Right renal pelvis (tissue), 4 donors: Measurements from ENCODE around the gene ZFYVE28. TPM values are rescaled to one million over a fixed set of nuclear protein-coding genes. Genes with fewer than 3 reads are reported as not detected.
A peak's percentile ranks its signal among the peaks of the same experiment; 100 is the strongest.
"Not testable (repeated sequence)": the region's sequence is repeated elsewhere in the genome, so short reads cannot be mapped to it uniquely, and the experiment has no call there.

Experiments used
- DNase-seq, 4 donors: peaks; one replicate each; pipeline ENCODE4 v3.0.0-alpha.2; 2013; ENCODE audit warnings: low read depth in 4 of 4, low spot score in 3 of 4, missing footprints in 1 of 4
- polyA plus RNA-seq, 4 donors: library from polyadenylated mRNA; unstranded; fragments of 120-200 nt; gene quantifications; one replicate each; pipeline ENCODE4 v1.2.1, GENCODE V29; 2013; ENCODE audit not compliant: insufficient read length in 4 of 4

Gene ZFYVE28
- polyA plus RNA-seq: 1 to 10 TPM; 1.9 to 3.0 (median 2.5) TPM

- no peak for DNase-seq
These were observed at the start of gene ZFYVE28 for GRCh38 chr4:2417765-2418649. Gene ZFYVE28, minus strand, starts transcription at chr4:2418645. Its CDS starts 322 bp downstream, at chr4:2418323.

GRCh38 chr4:2465544-2465943 is 47.1 kb upstream of the ZFYVE28 start:
- DNase-seq: not testable (repeated sequence)

- DNase-seq: no peak
These were observed 46.6 kb upstream of the ZFYVE28 start for GRCh38 chr4:2465032-2465431.

GRCh38 chr4:2462992-2463762 is 44.7 kb upstream of the ZFYVE28 start:
- DNase-seq: no peak

GRCh38 chr4:2462218-2462991 is 44.0 kb upstream of the ZFYVE28 start:
- DNase-seq: peak in 2 of 4 donors; percentile 40 to 43

GRCh38 chr4:2461246-2461960 is 43.0 kb upstream of the ZFYVE28 start:
- no peak for DNase-seq

- DNase-seq: no peak
These were observed 41.3 kb upstream of the ZFYVE28 start for GRCh38 chr4:2459589-2460349.

GRCh38 chr4:2458546-2459491 is 40.4 kb upstream of the ZFYVE28 start:
- DNase-seq: no peak

- no peak for DNase-seq
These were observed 39.2 kb upstream of the ZFYVE28 start for GRCh38 chr4:2457481-2458295.

GRCh38 chr4:2451821-2452785 is 33.7 kb upstream of the ZFYVE28 start:
- no peak for DNase-seq

- DNase-seq: no peak
These were observed 32.6 kb upstream of the ZFYVE28 start for GRCh38 chr4:2451036-2451520.

GRCh38 chr4:2450394-2451035 is 32.1 kb upstream of the ZFYVE28 start:
- DNase-seq: no peak

- no peak for DNase-seq
These were observed 31.3 kb upstream of the ZFYVE28 start for GRCh38 chr4:2449511-2450392.

- no peak for DNase-seq
These were observed 30.6 kb upstream of the ZFYVE28 start for GRCh38 chr4:2449051-2449450.

- no peak for DNase-seq
These were observed 30.1 kb upstream of the ZFYVE28 start for GRCh38 chr4:2448589-2448988.
